PC-9 (cell line): ENCODE measurements around the gene NAB2.

Experiments
- EZH2 ChIP-seq: fragments of 200-600 bp; sonication (generic); IDR thresholded peaks from 2 replicates; pipeline ENCODE4 v1.8.0; 2017; ENCODE audit warnings: antibody characterized with exemption, low read depth
- TF ChIP-seq, protein P1 (sequence below): fragments of 200-600 bp; sonication (generic); conservative IDR thresholded peaks from 2 replicates; pipeline ENCODE4 v1.6.1; 2017; ENCODE audit warnings: mixed run types, antibody characterized with exemption, mild to moderate bottlenecking, moderate library complexity

DNA sequence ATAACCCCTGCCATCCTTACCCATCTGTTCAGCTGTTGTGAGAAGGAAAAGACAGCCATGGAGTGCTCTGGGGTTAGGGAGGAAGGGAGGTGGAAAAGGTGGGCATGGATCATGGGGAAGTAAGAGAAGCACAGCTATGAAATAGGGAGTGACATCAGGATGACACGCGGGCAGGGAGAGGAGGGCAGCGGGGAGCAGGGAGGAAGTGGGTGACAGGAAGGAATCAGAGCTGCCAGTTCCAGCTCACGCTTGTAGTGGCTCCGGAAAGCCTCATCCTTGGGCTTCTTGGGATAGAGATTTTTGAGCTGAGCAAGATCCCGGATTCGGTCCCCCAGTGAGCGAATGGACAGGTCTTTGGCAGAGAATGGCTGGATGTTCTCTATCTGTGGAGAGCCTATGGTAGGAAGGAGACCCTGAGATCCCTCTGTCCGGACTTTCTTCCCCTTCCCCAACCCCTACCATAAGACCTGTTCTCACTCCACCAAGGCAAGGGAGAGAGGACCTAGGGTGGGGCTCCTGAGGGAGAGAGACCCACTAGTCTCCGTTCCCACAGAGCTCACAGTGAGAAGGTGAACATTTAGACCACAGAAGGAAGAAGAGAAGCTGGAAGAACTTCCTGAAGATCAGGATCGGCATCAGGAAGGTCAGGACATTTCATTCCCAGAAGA lies 10.3 kb downstream of the NAB2 start:
- TF ChIP-seq, protein P1, sequence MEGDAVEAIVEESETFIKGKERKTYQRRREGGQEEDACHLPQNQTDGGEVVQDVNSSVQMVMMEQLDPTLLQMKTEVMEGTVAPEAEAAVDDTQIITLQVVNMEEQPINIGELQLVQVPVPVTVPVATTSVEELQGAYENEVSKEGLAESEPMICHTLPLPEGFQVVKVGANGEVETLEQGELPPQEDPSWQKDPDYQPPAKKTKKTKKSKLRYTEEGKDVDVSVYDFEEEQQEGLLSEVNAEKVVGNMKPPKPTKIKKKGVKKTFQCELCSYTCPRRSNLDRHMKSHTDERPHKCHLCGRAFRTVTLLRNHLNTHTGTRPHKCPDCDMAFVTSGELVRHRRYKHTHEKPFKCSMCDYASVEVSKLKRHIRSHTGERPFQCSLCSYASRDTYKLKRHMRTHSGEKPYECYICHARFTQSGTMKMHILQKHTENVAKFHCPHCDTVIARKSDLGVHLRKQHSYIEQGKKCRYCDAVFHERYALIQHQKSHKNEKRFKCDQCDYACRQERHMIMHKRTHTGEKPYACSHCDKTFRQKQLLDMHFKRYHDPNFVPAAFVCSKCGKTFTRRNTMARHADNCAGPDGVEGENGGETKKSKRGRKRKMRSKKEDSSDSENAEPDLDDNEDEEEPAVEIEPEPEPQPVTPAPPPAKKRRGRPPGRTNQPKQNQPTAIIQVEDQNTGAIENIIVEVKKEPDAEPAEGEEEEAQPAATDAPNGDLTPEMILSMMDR, result no peak
- no peak for TF ChIP-seq EZH2
